ENCODE results near the gene GNPNAT1.

DNA sequence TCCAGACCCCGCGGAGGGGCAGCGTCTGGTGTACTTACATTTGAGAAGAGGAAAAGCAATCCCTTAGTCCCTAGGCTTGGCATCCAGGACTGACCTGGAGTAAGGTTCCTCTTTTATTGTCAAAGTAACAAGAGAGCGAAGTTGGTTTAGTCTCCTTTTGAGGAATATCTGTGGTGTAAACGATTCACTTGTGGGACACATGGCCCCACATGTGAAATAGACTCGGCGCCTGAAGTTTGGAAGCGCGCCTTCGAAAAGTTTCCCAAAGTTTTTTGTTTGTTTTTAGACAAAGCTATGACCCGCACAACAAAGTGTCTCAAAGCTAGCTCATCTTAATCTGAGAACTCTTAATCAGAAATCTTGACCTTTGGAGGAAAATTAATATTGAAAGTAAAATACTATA is 60.7 kb downstream of the GNPNAT1 start:
- no peak for TF ChIP-seq EZH2 (IDR thresholded peaks at IDR 0.05; ENCODE audit: borderline replicate concordance, low read depth, low read length, poor library complexity, severe bottlenecking)
- TF ChIP-seq, protein P1, sequence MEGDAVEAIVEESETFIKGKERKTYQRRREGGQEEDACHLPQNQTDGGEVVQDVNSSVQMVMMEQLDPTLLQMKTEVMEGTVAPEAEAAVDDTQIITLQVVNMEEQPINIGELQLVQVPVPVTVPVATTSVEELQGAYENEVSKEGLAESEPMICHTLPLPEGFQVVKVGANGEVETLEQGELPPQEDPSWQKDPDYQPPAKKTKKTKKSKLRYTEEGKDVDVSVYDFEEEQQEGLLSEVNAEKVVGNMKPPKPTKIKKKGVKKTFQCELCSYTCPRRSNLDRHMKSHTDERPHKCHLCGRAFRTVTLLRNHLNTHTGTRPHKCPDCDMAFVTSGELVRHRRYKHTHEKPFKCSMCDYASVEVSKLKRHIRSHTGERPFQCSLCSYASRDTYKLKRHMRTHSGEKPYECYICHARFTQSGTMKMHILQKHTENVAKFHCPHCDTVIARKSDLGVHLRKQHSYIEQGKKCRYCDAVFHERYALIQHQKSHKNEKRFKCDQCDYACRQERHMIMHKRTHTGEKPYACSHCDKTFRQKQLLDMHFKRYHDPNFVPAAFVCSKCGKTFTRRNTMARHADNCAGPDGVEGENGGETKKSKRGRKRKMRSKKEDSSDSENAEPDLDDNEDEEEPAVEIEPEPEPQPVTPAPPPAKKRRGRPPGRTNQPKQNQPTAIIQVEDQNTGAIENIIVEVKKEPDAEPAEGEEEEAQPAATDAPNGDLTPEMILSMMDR (conservative IDR thresholded peaks at IDR 0.05; ENCODE audit: low read depth, low read length), result no peak

All from A673 (cell line).